A673 (cell line): Measurements from ENCODE around the gene SMAGP. TPM values are rescaled to one million over a fixed set of nuclear protein-coding genes. Genes with fewer than 3 reads are reported as not detected.

Experiments
- BruUV-seq: library from RNA; stranded (reverse); fragments of 400-500 nt; replicated peaks from 2 replicates; lab custom pipeline; 2021; lab: Mats Ljungman, UMichigan
- CTCF ChIA-PET: fragments of 300-600 bp; sonication (Branson Sonifier 250); formaldehyde crosslinking; loops from one replicate; lab custom pipeline; 2022; ENCODE audit warnings: antibody characterized with exemption; lab: Charles Lee
- POLR2A ChIA-PET: fragments of 300-600 bp; sonication (Branson Sonifier 250); formaldehyde crosslinking; loops from one replicate; lab custom pipeline; 2022; ENCODE audit warnings: antibody characterized with exemption; ENCODE audit not compliant: low non-redundant PET; lab: Charles Lee
- DNase-seq: peaks from one replicate; pipeline ENCODE4 v3.0.0-alpha.2; 2015; ENCODE audit warnings: low spot score
- H3K27ac ChIP-seq: fragments of 200-600 bp; sonication (generic); 2 replicates; pipeline ENCODE4 v1.5.1; 2016; ENCODE audit warnings: mixed run types, low read depth, mild to moderate bottlenecking, mixed read lengths, antibody characterized with exemption, low read length; ENCODE audit not compliant: poor library complexity, severe bottlenecking
- H3K27me3 ChIP-seq: fragments of 200-600 bp; sonication (generic); replicated peaks from 2 replicates; pipeline ENCODE4 v1.6.1; 2017; ENCODE audit warnings: mixed run types, low read depth, mild to moderate bottlenecking, mixed read lengths, antibody characterized with exemption, low read length; ENCODE audit not compliant: insufficient read depth, poor library complexity
- H3K36me3 ChIP-seq: fragments of 200-600 bp; sonication (generic); 2 replicates; pipeline ENCODE4 v1.6.1; 2016; ENCODE audit warnings: mixed run types, mild to moderate bottlenecking, mixed read lengths, antibody characterized with exemption, low read length; ENCODE audit not compliant: insufficient read depth, poor library complexity, severe bottlenecking
- H3K4me1 ChIP-seq: fragments of 200-600 bp; sonication (generic); 2 replicates; pipeline ENCODE4 v1.6.1; 2017; ENCODE audit warnings: mixed run types, mild to moderate bottlenecking, mixed read lengths, antibody characterized with exemption, low read length; ENCODE audit not compliant: insufficient read depth, poor library complexity, severe bottlenecking
- H3K4me3 ChIP-seq: fragments of 200-600 bp; sonication (generic); 2 replicates; pipeline ENCODE4 v1.5.1; 2016; ENCODE audit warnings: low read depth, mixed run types, mild to moderate bottlenecking, mixed read lengths, low read length; ENCODE audit not compliant: poor library complexity, severe bottlenecking
- H3K9me3 ChIP-seq: fragments of 200-600 bp; sonication (generic); 2 replicates; pipeline ENCODE4 v1.6.1; 2016; ENCODE audit warnings: mixed run types, low read depth, mild to moderate bottlenecking, mixed read lengths, antibody characterized with exemption, low read length; ENCODE audit not compliant: poor library complexity, severe bottlenecking
- CTCF ChIP-seq: fragments of 300-800, 200-600 bp; sonication (generic); conservative IDR thresholded peaks from 2 replicates; pipeline ENCODE4 v1.5.1; 2017; ENCODE audit warnings: low read depth, mild to moderate bottlenecking, antibody characterized with exemption, low read length, moderate library complexity, mixed read lengths
- EZH2 ChIP-seq: fragments of 200-600 bp; sonication (generic); IDR thresholded peaks from 2 replicates; pipeline ENCODE4 v1.6.1; 2017; ENCODE audit warnings: borderline replicate concordance, low read depth, mild to moderate bottlenecking, mixed read lengths, antibody characterized with exemption, low read length; ENCODE audit not compliant: poor library complexity, severe bottlenecking
- intact Hi-C: fragments of 100-400 bp; cut with micrococcal nuclease; formaldehyde crosslinking; loops from one replicate; pipeline ENCODE4 v1.10.0; 2022; ENCODE audit not compliant: unreplicated experiment
- total RNA-seq: library from RNA; stranded (reverse); gene quantifications from 2 replicates; pipeline ENCODE4 v1.2.3, GENCODE V29; 2021

SMAGP gene
- total RNA-seq, 1 experiment from 2014 or later = 26.5 TPM

GRCh38 chr12:51210690-51211395 lies 59.4 kb downstream of the SMAGP start:
- H3K36me3 ChIP-seq = no peaks in the 10 kb centered on the region
- H3K9me3 ChIP-seq = no peaks in the 10 kb centered on the region
- H3K27ac ChIP-seq = no peak overlapping the region
- no peaks in the 10 kb centered on the region for H3K27me3 ChIP-seq
- no peak overlapping the region for H3K4me3 ChIP-seq
- CTCF ChIA-PET = no interaction called here
- POLR2A ChIA-PET = no interaction called here
- no peaks in the 10 kb centered on the region for H3K4me1 ChIP-seq
- intact Hi-C loops = no loop called here
- TF ChIP-seq CTCF (no peak), EZH2 (no peak)
- DNase-seq = no peak
- no TSS peak for BruUV-seq

- no peak for TF ChIP-seq EZH2
- no peak for TF ChIP-seq CTCF
- BruUV-seq = no TSS peak
- H3K27me3 ChIP-seq = no peaks in the 10 kb centered on the region
- H3K4me3 ChIP-seq = no peak overlapping the region
- POLR2A ChIA-PET = no interaction called here
- DNase-seq = no peak
- no peaks in the 10 kb centered on the region for H3K9me3 ChIP-seq
- intact Hi-C loops = no loop called here
- no peak overlapping the region for H3K27ac ChIP-seq
- H3K4me1 ChIP-seq = no peaks in the 10 kb centered on the region
- no peaks in the 10 kb centered on the region for H3K36me3 ChIP-seq
- CTCF ChIA-PET = no interaction called here
Measured at GRCh38 chr12:51209259-51209658, 61.0 kb downstream of the SMAGP start.

- Histone ChIP-seq H3K4me3 (no peak overlapping the region), H3K27ac (no peak overlapping the region), H3K36me3 (no peaks in the 10 kb centered on the region), H3K4me1 (no peaks in the 10 kb centered on the region), H3K9me3 (no peaks in the 10 kb centered on the region), H3K27me3 (no peaks in the 10 kb centered on the region)
- ChIA-PET POLR2A (no interaction called here), CTCF (interaction anchor here (0.5 kb wide), 1 partner anchor 145 kb away, joined by 6 read pairs; no protein-coding TSS in a partner anchor)
- intact Hi-C loops = no loop called here
- BruUV-seq = no TSS peak
- DNase-seq = no peak
- TF ChIP-seq EZH2 = no peak
- TF ChIP-seq CTCF = no peak
Measured at GRCh38 chr12:51208016-51208660, 62.1 kb downstream of the SMAGP start.
